GM12891 (cell line): ENCODE results near the gene EXOC4.

ENCODE experiments used
- POLR2A ChIP-seq: IDR thresholded peaks from 2 replicates; pipeline ENCODE4 v1.6.1; 2011; ENCODE audit warnings: low read depth, low read length, control low read depth
- POLR2AphosphoS5 ChIP-seq: IDR thresholded peaks from 2 replicates; pipeline ENCODE4 v1.6.1; 2011; ENCODE audit warnings: low read depth, low read length, control low read depth
- TAF1 ChIP-seq: IDR thresholded peaks from 2 replicates; pipeline ENCODE4 v1.6.1; 2011; ENCODE audit warnings: low read depth, low read length, control low read depth

GRCh38 chr7:133782470-133782869 lies 529.6 kb downstream of the EXOC4 start:
- TF ChIP-seq POLR2AphosphoS5: no peak
- no peak for TF ChIP-seq POLR2A
- TF ChIP-seq TAF1: no peak
